Fibroblast of lung (primary cell): Measurements from ENCODE around the gene ARHGEF26.

Source experiments
- EZH2 ChIP-seq: IDR thresholded peaks from 2 replicates; pipeline ENCODE4 v1.5.1; 2012; ENCODE audit warnings: low read length, control low read depth, mild to moderate bottlenecking; ENCODE audit errors: missing control alignments
- TF ChIP-seq, protein P1 (sequence below), 2 donors: IDR thresholded peaks in 1 of 2; conservative IDR thresholded peaks in 1 of 2; 1 replicate in 1 of 2; 2 replicates in 1 of 2; pipeline ENCODE4 v1.5.1; 2011 to 2012; ENCODE audit warnings: low read length in 2 of 2, control low read depth in 1 of 2, inconsistent platforms in 1 of 2, low read depth in 1 of 2, mild to moderate bottlenecking in 1 of 2

DNA sequence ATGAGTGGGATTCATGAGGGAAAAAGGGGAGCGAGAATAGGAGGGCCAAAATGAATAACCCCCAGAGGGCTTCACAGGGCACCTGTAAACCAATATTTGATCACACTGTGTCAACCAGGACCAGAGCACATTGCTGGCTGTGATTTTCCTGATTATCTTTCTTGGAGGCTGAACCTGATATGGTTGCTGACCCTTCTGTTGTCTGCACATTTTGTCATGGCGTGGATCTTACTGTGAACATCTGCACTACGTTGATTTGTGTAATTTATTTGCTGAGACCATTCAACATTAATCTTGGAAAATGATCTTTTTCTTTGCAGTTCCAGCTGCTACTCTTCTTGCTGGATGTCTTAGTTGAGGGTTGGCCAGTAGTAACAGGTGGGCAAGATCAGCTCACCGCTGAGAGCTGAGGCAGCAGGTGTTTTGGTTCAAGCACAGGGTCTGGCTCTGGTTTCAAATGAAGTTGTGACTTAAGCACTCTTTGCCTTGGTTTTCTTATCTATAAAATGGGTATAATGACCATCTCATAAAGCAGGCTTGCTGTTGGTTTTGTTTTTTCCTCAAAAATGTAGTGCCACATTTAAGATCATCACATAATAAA, 61.2 kb downstream of the ARHGEF26 start:
- no peak for TF ChIP-seq EZH2
- TF ChIP-seq, protein P1, sequence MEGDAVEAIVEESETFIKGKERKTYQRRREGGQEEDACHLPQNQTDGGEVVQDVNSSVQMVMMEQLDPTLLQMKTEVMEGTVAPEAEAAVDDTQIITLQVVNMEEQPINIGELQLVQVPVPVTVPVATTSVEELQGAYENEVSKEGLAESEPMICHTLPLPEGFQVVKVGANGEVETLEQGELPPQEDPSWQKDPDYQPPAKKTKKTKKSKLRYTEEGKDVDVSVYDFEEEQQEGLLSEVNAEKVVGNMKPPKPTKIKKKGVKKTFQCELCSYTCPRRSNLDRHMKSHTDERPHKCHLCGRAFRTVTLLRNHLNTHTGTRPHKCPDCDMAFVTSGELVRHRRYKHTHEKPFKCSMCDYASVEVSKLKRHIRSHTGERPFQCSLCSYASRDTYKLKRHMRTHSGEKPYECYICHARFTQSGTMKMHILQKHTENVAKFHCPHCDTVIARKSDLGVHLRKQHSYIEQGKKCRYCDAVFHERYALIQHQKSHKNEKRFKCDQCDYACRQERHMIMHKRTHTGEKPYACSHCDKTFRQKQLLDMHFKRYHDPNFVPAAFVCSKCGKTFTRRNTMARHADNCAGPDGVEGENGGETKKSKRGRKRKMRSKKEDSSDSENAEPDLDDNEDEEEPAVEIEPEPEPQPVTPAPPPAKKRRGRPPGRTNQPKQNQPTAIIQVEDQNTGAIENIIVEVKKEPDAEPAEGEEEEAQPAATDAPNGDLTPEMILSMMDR (conservative IDR thresholded peaks at IDR 0.05 in 1 of 2, IDR thresholded peaks at IDR 0.05 in 1 of 2; ENCODE audit: low read depth in 1 of 2, low read length in 2 of 2), result no peak
